Measurements from ENCODE around the gene FARP2.
"Not testable (repeated sequence)": the region's sequence is repeated elsewhere in the genome, so short reads cannot be mapped to it uniquely, and the experiment has no call there.

DNA sequence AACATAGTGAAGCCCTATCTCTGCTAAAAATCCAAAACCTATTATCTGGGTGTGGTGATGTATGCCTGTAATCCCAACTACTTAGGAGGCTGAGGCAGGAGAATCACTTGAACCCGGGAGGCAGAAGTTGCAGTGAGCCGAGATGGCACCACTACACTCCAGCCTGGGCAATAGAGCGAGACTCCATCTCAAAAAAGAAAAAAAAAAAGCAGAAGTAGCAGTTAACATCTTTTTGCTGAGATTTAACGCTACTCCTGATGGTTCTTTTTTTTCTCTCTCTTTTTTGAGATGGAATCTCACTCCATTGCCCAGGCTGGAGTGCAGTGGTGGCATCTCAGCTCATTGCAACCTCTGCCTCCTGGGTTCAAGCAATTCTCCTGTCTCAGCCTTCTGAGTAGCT is 36.7 kb downstream of the FARP2 start:
- not testable (repeated sequence) for TF ChIP-seq CTCF (IDR thresholded peaks at IDR 0.05; ENCODE audit: low read length); EZH2 (IDR thresholded peaks at IDR 0.05; ENCODE audit: borderline replicate concordance, low read length)
